ENCODE data around the gene HBG1.

DNA sequence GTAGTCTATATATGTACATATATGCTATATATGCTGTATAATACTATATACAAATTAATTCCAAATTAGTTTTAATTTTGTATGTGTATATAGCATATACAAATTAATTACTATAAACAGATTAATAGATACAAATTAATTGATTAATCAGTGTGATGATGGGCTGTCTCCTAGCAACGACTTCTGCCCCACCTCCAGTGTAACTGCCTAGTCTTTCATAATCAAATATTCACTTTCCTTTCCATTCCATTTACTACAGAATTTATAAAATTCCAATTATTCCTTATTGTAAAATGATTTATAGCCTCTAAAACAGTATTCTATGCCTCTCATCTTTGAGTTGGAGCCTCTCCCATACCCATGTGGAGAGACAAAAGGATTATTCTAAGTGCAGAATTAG lies 16.4 kb downstream of the HBG1 start:
- no peak for TF ChIP-seq EZH2 (IDR thresholded peaks at IDR 0.05; ENCODE audit: borderline replicate concordance, insufficient read depth, low read depth, low read length, poor library complexity, severe bottlenecking)
- TF ChIP-seq, protein P1, sequence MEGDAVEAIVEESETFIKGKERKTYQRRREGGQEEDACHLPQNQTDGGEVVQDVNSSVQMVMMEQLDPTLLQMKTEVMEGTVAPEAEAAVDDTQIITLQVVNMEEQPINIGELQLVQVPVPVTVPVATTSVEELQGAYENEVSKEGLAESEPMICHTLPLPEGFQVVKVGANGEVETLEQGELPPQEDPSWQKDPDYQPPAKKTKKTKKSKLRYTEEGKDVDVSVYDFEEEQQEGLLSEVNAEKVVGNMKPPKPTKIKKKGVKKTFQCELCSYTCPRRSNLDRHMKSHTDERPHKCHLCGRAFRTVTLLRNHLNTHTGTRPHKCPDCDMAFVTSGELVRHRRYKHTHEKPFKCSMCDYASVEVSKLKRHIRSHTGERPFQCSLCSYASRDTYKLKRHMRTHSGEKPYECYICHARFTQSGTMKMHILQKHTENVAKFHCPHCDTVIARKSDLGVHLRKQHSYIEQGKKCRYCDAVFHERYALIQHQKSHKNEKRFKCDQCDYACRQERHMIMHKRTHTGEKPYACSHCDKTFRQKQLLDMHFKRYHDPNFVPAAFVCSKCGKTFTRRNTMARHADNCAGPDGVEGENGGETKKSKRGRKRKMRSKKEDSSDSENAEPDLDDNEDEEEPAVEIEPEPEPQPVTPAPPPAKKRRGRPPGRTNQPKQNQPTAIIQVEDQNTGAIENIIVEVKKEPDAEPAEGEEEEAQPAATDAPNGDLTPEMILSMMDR (IDR thresholded peaks at IDR 0.05), result no peak
